Thoracic aorta (tissue), 2 donors: ENCODE results near the gene TCFL5. TPM values are rescaled to one million over a fixed set of nuclear protein-coding genes. Genes with fewer than 3 reads are reported as not detected.

ENCODE experiments used
- ATAC-seq: fragments of 150-250 bp; one replicate; pipeline ENCODE4 v1.8.0; 2017; ENCODE audit warnings: low read depth; ENCODE audit not compliant: insufficient number of reproducible peaks, low FRiP score
- DNase-seq: peaks from one replicate; pipeline ENCODE4 v3.0.0-alpha.2; 2020; ENCODE audit warnings: low spot score
- H3K27ac ChIP-seq, 2 donors: fragments of 200-600 bp; sonication (generic); 1 replicate in 1 of 2; 2 replicates in 1 of 2; pipeline ENCODE4 v1.5.1; 2016; ENCODE audit warnings: mild to moderate bottlenecking in 2 of 2, moderate library complexity in 2 of 2
- H3K27me3 ChIP-seq: fragments of 200-600 bp; sonication (generic); replicated peaks from 2 replicates; pipeline ENCODE4 v1.6.0; 2016; ENCODE audit warnings: mild to moderate bottlenecking; ENCODE audit not compliant: insufficient read depth
- H3K36me3 ChIP-seq: fragments of 200-600 bp; sonication (generic); one replicate; pipeline ENCODE4 v1.5.1; 2016
- H3K4me1 ChIP-seq, 2 donors: fragments of 200-600 bp; sonication (generic); 1 replicate in 1 of 2; 2 replicates in 1 of 2; pipeline versions ENCODE4 v1.5.1 to v1.6.0; 2016; ENCODE audit warnings: low read depth in 2 of 2, mild to moderate bottlenecking in 1 of 2; ENCODE audit not compliant: control insufficient read depth in 1 of 2
- H3K4me3 ChIP-seq: fragments of 200-600 bp; sonication (generic); 2 replicates; pipeline ENCODE4 v1.5.1; 2016; ENCODE audit warnings: mild to moderate bottlenecking
- H3K9me3 ChIP-seq: fragments of 200-600 bp; sonication (generic); 2 replicates; pipeline ENCODE4 v1.5.1; 2016
- CTCF ChIP-seq: fragments of 200-600 bp; sonication (generic); IDR thresholded peaks from one replicate; pipeline ENCODE4 v1.5.1; 2019; ENCODE audit warnings: antibody characterized with exemption
- total RNA-seq, 2 donors: library from RNA; depleted of rRNA; stranded (reverse); fragments of >200 nt; gene quantifications; one replicate each; pipeline versions ENCODE4 v1.1.0 to v1.2.3, GENCODE V29; 2016

TCFL5 gene
- total RNA-seq, 2 donors from 2014 or later, result 3.8 to 6.2 TPM

GRCh38 chr20:62889871-62890270, 28.2 kb upstream of the TCFL5 start:
- Histone ChIP-seq H3K4me1 (no peaks in the 10 kb centered on the region), H3K27me3 (no peaks in the 10 kb centered on the region), H3K9me3 (no peaks in the 10 kb centered on the region), H3K36me3 (peaks cover 76% of the 10 kb centered on the region), H3K4me3 (no peak overlapping the region), H3K27ac (no peak overlapping the region)
- no peak for ATAC-seq
- no peak for DNase-seq
- TF ChIP-seq CTCF, result no peak

- DNase-seq (no peak), ATAC-seq (no peak)
- Histone ChIP-seq H3K36me3 (peaks cover 73% of the 10 kb centered on the region), H3K27ac (no peak overlapping the region), H3K4me3 (no peak overlapping the region), H3K4me1 (no peaks in the 10 kb centered on the region), H3K9me3 (no peaks in the 10 kb centered on the region), H3K27me3 (no peaks in the 10 kb centered on the region)
- TF ChIP-seq CTCF, result no peak
Measured at GRCh38 chr20:62889411-62889810, 27.8 kb upstream of the TCFL5 start.

- H3K36me3 ChIP-seq, result peaks cover 68% of the 10 kb centered on the region
- H3K4me3 ChIP-seq, result no peak overlapping the region
- ATAC-seq (no peak), DNase-seq (no peak)
- H3K27ac ChIP-seq, result no peak overlapping the region
- H3K4me1 ChIP-seq, result no peaks in the 10 kb centered on the region
- TF ChIP-seq CTCF, result no peak
- no peaks in the 10 kb centered on the region for H3K27me3 ChIP-seq
- H3K9me3 ChIP-seq, result no peaks in the 10 kb centered on the region
Measured at GRCh38 chr20:62888910-62889309, 27.3 kb upstream of the TCFL5 start.

GRCh38 chr20:62888406-62888805, 26.8 kb upstream of the TCFL5 start:
- Histone ChIP-seq H3K36me3 (peaks cover 63% of the 10 kb centered on the region), H3K27me3 (no peaks in the 10 kb centered on the region), H3K4me1 (no peaks in the 10 kb centered on the region), H3K27ac (no peak overlapping the region), H3K4me3 (no peak overlapping the region), H3K9me3 (no peaks in the 10 kb centered on the region)
- no peak for ATAC-seq
- DNase-seq, result no peak
- no peak for TF ChIP-seq CTCF

- H3K36me3 ChIP-seq, result peaks cover 58% of the 10 kb centered on the region
- H3K9me3 ChIP-seq, result no peaks in the 10 kb centered on the region
- no peak overlapping the region for H3K4me3 ChIP-seq
- H3K27me3 ChIP-seq, result no peaks in the 10 kb centered on the region
- no peak overlapping the region for H3K27ac ChIP-seq
- TF ChIP-seq CTCF, result no peak
- H3K4me1 ChIP-seq, result no peaks in the 10 kb centered on the region
- DNase-seq, result no peak
- no peak for ATAC-seq
Measured at GRCh38 chr20:62887860-62888239, 26.2 kb upstream of the TCFL5 start.
